T-cell (primary cell): ENCODE results near the gene RYR2. TPM values are rescaled to one million over a fixed set of nuclear protein-coding genes. Genes with fewer than 3 reads are reported as not detected.

Experiments used
- ATAC-seq, 4 experiments: fragments of 200-7000 bp in 3 of 4; fragments of 150-1000 bp in 1 of 4; cut with Tn5 transposase; replicated peaks in 1 of 4; 1 replicate in 3 of 4; 2 replicates in 1 of 4; pipeline ENCODE4 v1.10.0; 2021; ENCODE audit warnings: moderate library complexity in 3 of 4, mild to moderate bottlenecking in 2 of 4, moderate number of reproducible peaks in 1 of 4
- CTCF ChIA-PET, 2 donors: fragments of 300-600 bp; sonication (Branson Sonifier 250); formaldehyde crosslinking; loops; one replicate each; lab custom pipeline; 2022; ENCODE audit warnings: antibody characterized with exemption in 2 of 2; lab: Charles Lee
- POLR2A ChIA-PET, 2 donors: fragments of 300-600 bp; sonication (Branson Sonifier 250); formaldehyde crosslinking; loops; one replicate each; lab custom pipeline; 2022; ENCODE audit warnings: antibody characterized with exemption in 2 of 2; lab: Charles Lee
- DNase-seq, 35 experiments: peaks; one replicate each; pipeline versions ENCODE4 v3.0.0 to v3.0.0-alpha.2; 2013 to 2023
- H3K27ac ChIP-seq: one replicate; pipeline ENCODE4 v1.5.1; 2013; ENCODE audit warnings: low read length
- H3K27me3 ChIP-seq, 2 experiments: replicated peaks in 1 of 2; 1 replicate in 1 of 2; 2 replicates in 1 of 2; pipeline versions ENCODE4 v1.6.1 to v1.7.0; 2013; ENCODE audit warnings: low read length in 1 of 2, mixed read lengths in 1 of 2; ENCODE audit not compliant: control insufficient read depth in 2 of 2, insufficient read depth in 2 of 2; ENCODE audit errors: extremely low read depth in 1 of 2
- H3K36me3 ChIP-seq, 2 donors: 1 replicate in 1 of 2; 2 replicates in 1 of 2; pipeline versions ENCODE4 v1.6.1 to v1.7.0; 2013; ENCODE audit warnings: low read length in 1 of 2; ENCODE audit not compliant: control insufficient read depth in 2 of 2, insufficient read depth in 1 of 2; ENCODE audit errors: extremely low read depth in 1 of 2
- H3K4me1 ChIP-seq, 2 experiments: 1 replicate in 1 of 2; 2 replicates in 1 of 2; pipeline versions ENCODE4 v1.6.1 to v1.7.0; 2013; ENCODE audit warnings: low read length in 2 of 2, mixed read lengths in 1 of 2; ENCODE audit not compliant: insufficient read depth in 2 of 2, control insufficient read depth in 1 of 2; ENCODE audit errors: extremely low read depth in 1 of 2
- H3K4me3 ChIP-seq, 2 donors: 1 replicate in 1 of 2; 2 replicates in 1 of 2; pipeline versions ENCODE4 v1.5.1 to v1.7.0; 2013; ENCODE audit warnings: mild to moderate bottlenecking in 2 of 2, low read length in 1 of 2, moderate library complexity in 1 of 2; ENCODE audit not compliant: control insufficient read depth in 1 of 2; ENCODE audit errors: extremely low read depth in 1 of 2
- H3K9me3 ChIP-seq: 2 replicates; pipeline ENCODE4 v1.7.0; 2013
- H3K27ac Mint-ChIP-seq, 2 donors: one replicate each; pipeline ENCODE4 v1.8.0; 2020 to 2021; ENCODE audit warnings: mild to moderate bottlenecking in 2 of 2, mixed read lengths in 2 of 2
- H3K27me3 Mint-ChIP-seq, 2 donors: one replicate each; pipeline ENCODE4 v1.8.0; 2021 to 2022; ENCODE audit warnings: mixed read lengths in 2 of 2
- H3K36me3 Mint-ChIP-seq: one replicate; pipeline ENCODE4 v1.8.0; 2021; ENCODE audit warnings: mixed read lengths
- H3K4me1 Mint-ChIP-seq, 3 donors: one replicate each; pipeline ENCODE4 v1.8.0; 2020 to 2022; ENCODE audit warnings: mixed read lengths in 3 of 3, mild to moderate bottlenecking in 1 of 3
- H3K4me3 Mint-ChIP-seq, 3 donors: one replicate each; pipeline ENCODE4 v1.8.0; 2020 to 2022; ENCODE audit warnings: mild to moderate bottlenecking in 3 of 3, mixed read lengths in 3 of 3, moderate library complexity in 3 of 3
- H3K9me3 Mint-ChIP-seq, 3 donors: one replicate each; pipeline ENCODE4 v1.8.0; 2020 to 2022; ENCODE audit warnings: mixed read lengths in 3 of 3
- WGBS: methylation state at CpG from one replicate; pipeline ENCODE4 v1.1.5; 2013; ENCODE audit warnings: missing lambda C conversion rate; ENCODE audit not compliant: insufficient coverage; 5-methylcytosine and 5-hydroxymethylcytosine counted together
- total RNA-seq, 35 experiments: library from RNA in 6 of 35; stranded (reverse) in 6 of 35; fragments of 120-200 nt in 1 of 35; gene quantifications; one replicate each; pipeline versions ENCODE4 v1.2.1 to v1.2.4 and lab custom pipeline; 2013 to 2026

Gene RYR2
- total RNA-seq, 5 donors from 2014 or later (not counting 1 experiment from before 2014, with no cell fraction given) = 0.07 to 0.33 (median 0.18) TPM; not detected in 1

DNA sequence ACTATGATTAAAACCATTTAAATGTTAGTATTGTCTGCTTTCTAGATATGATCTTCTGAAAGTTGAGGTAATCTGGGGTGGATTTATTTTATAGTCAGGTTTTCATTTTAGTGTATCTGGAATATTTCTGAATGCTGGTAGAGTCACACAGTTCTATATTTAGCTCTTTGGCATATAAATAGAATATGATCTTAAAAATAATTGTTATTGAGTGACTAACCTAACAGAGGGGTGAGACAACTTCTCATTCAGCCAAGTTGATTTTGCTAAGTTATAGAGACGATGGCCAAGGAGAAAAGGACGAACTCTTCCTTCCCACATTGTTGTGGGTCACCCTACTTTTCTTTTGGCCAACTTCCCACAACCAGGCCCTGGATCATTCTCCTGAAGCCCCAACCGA lies 30.6 kb upstream of the RYR2 start:
- Mint-ChIP-seq H3K9me3 (peaks cover 0 to 3% (median 0%) of the 10 kb centered on the region in 3 donors), H3K36me3 (no peaks in the 10 kb centered on the region), H3K4me3 (no peak overlapping the region), H3K27me3 (peaks cover 4 to 16% of the 10 kb centered on the region in 2 donors), H3K27ac (no peak overlapping the region), H3K4me1 (no peaks in the 10 kb centered on the region)
- H3K27me3 ChIP-seq = no peaks in the 10 kb centered on the region
- H3K36me3 ChIP-seq = no peaks in the 10 kb centered on the region
- WGBS = no CpG with 5 or more reads among the region's 3 CpGs
- ChIA-PET POLR2A (no interaction called here), CTCF (no interaction called here)
- H3K4me3 ChIP-seq = no peak overlapping the region
- no peaks in the 10 kb centered on the region for H3K9me3 ChIP-seq
- no peak overlapping the region for H3K27ac ChIP-seq
- DNase-seq (no peak), ATAC-seq (no peak)
- no peaks in the 10 kb centered on the region for H3K4me1 ChIP-seq

DNA sequence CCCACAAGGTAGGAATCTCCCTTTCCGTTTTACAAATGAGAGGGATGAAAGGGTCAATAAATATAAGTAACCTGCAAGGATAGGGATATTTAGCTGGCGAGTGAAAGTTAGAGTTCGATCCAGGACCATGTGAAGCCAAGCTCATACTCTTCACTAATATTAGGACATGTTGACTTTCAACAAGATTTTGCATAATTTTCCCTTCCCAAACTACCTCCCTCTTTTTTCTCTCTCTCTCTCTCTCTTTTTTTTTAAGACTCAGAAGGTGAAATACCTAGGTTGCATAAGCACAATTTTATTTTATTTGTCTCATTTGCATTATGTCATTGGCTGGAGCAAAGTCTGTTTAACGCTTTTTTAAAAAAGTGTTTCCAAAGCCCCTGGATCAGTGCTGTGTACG lies 29.6 kb upstream of the RYR2 start:
- Histone ChIP-seq H3K27me3 (no peaks in the 10 kb centered on the region), H3K27ac (no peak overlapping the region), H3K36me3 (no peaks in the 10 kb centered on the region), H3K9me3 (no peaks in the 10 kb centered on the region), H3K4me3 (no peak overlapping the region), H3K4me1 (no peaks in the 10 kb centered on the region)
- H3K27me3 Mint-ChIP-seq = peaks cover 4 to 16% of the 10 kb centered on the region in 2 donors
- POLR2A ChIA-PET = no interaction called here
- H3K9me3 Mint-ChIP-seq = peaks cover 0 to 3% (median 0%) of the 10 kb centered on the region in 3 donors
- H3K27ac Mint-ChIP-seq = no peak overlapping the region
- 93% methylated on average over 2 of the region's 5 CpGs for WGBS
- CTCF ChIA-PET = no interaction called here
- ATAC-seq = no peak
- no peak overlapping the region for H3K4me3 Mint-ChIP-seq
- no peaks in the 10 kb centered on the region for H3K4me1 Mint-ChIP-seq
- no peaks in the 10 kb centered on the region for H3K36me3 Mint-ChIP-seq
- no peak for DNase-seq

DNA sequence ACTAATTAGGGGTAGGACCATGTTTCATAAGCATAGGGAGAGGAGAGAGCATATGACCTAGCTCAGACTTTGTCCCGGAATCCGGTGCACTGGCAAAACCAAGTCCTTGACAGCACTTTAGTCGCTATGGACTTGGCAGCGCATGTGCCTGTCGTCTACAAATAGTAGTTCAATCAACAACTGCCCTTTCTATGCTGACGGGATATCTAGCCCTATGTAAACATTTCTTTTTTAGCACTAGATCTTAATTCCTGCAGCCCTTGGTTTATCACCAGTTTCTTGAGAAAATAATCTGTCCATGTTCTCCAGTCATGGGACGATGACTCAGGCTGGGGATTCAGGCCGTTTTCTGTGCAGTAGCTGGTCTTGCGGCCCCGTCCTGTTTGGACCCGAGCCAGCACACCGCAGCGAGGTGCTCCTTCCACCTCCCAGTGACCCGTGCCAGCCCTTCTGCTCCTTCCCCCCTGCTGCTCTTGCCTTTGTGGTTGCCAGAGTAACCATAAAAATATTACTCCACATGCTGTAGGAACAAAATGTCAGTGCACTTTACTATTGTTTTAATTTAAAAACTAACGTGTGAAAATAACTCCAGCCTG lies 29.1 kb upstream of the RYR2 start:
- no peaks in the 10 kb centered on the region for H3K36me3 ChIP-seq
- H3K4me3 Mint-ChIP-seq = no peak overlapping the region
- peaks cover 0 to 3% (median 0%) of the 10 kb centered on the region in 3 donors for H3K9me3 Mint-ChIP-seq
- no peaks in the 10 kb centered on the region for H3K36me3 Mint-ChIP-seq
- no peaks in the 10 kb centered on the region for H3K9me3 ChIP-seq
- H3K4me1 ChIP-seq = no peaks in the 10 kb centered on the region
- no peak for DNase-seq
- no peak for ATAC-seq
- no peaks in the 10 kb centered on the region for H3K27me3 ChIP-seq
- no peaks in the 10 kb centered on the region for H3K4me1 Mint-ChIP-seq
- peaks cover 4 to 13% of the 10 kb centered on the region in 2 donors for H3K27me3 Mint-ChIP-seq
- CTCF ChIA-PET = no interaction called here
- POLR2A ChIA-PET = no interaction called here
- no peak overlapping the region for H3K4me3 ChIP-seq
- H3K27ac ChIP-seq = no peak overlapping the region
- WGBS = 75% methylated on average over 14 of the region's 15 CpGs
- H3K27ac Mint-ChIP-seq = no peak overlapping the region

DNA sequence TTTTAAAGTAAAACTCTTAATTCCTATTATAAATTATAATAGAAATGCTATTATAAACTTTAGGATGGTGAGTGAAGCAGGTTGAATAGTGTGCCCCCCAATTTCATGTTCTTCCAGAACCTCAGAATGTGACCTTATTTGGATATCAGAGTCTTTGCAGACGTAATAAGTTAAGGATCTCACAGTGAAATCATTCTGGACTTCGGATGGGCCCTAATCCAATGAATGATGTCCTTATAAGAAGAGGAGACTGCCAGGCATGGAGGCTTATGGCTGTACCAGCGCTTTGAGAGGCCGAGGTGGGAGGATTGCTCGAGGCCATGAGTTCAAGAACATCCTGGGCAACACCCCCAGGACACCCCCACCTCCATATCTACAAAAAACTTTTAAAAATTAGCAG lies 28.4 kb upstream of the RYR2 start:
- H3K27me3 Mint-ChIP-seq = peaks cover 4 to 14% of the 10 kb centered on the region in 2 donors
- no peaks in the 10 kb centered on the region for H3K4me1 ChIP-seq
- peaks cover 0 to 3% (median 0%) of the 10 kb centered on the region in 3 donors for H3K9me3 Mint-ChIP-seq
- no peak overlapping the region for H3K4me3 ChIP-seq
- H3K27ac ChIP-seq = no peak overlapping the region
- POLR2A ChIA-PET = no interaction called here
- no peaks in the 10 kb centered on the region for H3K36me3 Mint-ChIP-seq
- CTCF ChIA-PET = no interaction called here
- DNase-seq (no peak), ATAC-seq (no peak)
- H3K4me1 Mint-ChIP-seq = no peaks in the 10 kb centered on the region
- H3K27ac Mint-ChIP-seq = no peak overlapping the region
- no peaks in the 10 kb centered on the region for H3K27me3 ChIP-seq
- WGBS = 85% methylated on average over 2 of the region's 5 CpGs
- no peaks in the 10 kb centered on the region for H3K9me3 ChIP-seq
- no peak overlapping the region for H3K4me3 Mint-ChIP-seq
- no peaks in the 10 kb centered on the region for H3K36me3 ChIP-seq

DNA sequence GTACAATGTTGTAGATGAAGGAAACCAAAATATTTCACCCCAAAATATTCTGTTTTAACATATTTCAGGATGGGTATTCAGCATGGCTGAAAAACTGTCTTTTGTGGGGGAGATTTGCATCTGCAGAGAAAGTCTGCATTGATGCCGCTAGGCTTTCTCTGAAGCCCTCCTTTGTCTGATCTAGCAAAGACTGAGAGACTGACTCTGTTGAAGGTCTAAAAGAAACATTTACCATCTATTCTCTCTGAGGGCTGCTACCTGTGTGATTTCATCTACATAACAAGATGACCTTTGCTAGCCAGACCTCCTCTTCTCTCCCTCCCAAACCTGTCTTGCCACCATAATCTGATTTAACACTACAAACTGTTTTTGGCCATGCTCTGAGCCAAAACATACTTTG lies 25.4 kb upstream of the RYR2 start:
- peaks cover 0 to 4% of the 10 kb centered on the region in 2 donors for H3K27me3 Mint-ChIP-seq
- no peaks in the 10 kb centered on the region for H3K4me1 ChIP-seq

DNA sequence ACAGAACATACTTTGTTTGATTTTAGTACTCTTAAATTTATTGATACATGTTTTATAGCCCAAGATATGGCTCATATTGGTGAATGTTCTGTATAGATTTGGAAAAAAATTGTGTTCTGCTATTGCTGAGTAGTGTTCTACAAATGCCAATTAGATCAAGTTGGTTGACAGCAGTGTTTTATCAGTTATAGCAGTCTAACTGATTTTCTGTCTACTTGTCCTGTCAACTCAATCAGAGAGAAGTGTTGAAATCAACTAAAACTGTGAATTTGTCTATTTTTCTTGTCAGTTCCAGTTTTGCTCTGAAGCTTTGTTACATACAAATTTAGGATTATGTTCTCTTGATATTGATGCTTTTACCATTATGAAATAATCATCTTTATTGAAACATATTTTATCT lies 23.1 kb upstream of the RYR2 start:
- Histone ChIP-seq H3K9me3 (no peaks in the 10 kb centered on the region), H3K4me1 (no peaks in the 10 kb centered on the region), H3K36me3 (no peaks in the 10 kb centered on the region), H3K27ac (no peak overlapping the region), H3K27me3 (no peaks in the 10 kb centered on the region), H3K4me3 (no peak overlapping the region)
- no peak for ATAC-seq
- no peak for DNase-seq
- no peak overlapping the region for H3K4me3 Mint-ChIP-seq
- no peaks in the 10 kb centered on the region for H3K4me1 Mint-ChIP-seq
- CTCF ChIA-PET = no interaction called here
- no peaks in the 10 kb centered on the region for H3K9me3 Mint-ChIP-seq
- no peak overlapping the region for H3K27ac Mint-ChIP-seq
- H3K27me3 Mint-ChIP-seq = peaks cover 0 to 4% of the 10 kb centered on the region in 2 donors
- POLR2A ChIA-PET = no interaction called here
- no peaks in the 10 kb centered on the region for H3K36me3 Mint-ChIP-seq

More for the DNA sequence above, 25.4 kb upstream of the RYR2 start:
- Histone ChIP-seq H3K27ac (no peak overlapping the region), H3K9me3 (no peaks in the 10 kb centered on the region), H3K27me3 (no peaks in the 10 kb centered on the region), H3K4me3 (no peak overlapping the region), H3K36me3 (no peaks in the 10 kb centered on the region)
- Mint-ChIP-seq H3K36me3 (no peaks in the 10 kb centered on the region), H3K9me3 (no peaks in the 10 kb centered on the region), H3K27ac (no peak overlapping the region), H3K4me1 (no peaks in the 10 kb centered on the region), H3K4me3 (no peak overlapping the region)
- DNase-seq (no peak), ATAC-seq (no peak)
- no CpG with 5 or more reads among the region's 1 CpG for WGBS
- CTCF ChIA-PET = no interaction called here
- POLR2A ChIA-PET = no interaction called here
